ENCODE results near the gene SYS1.

DNA sequence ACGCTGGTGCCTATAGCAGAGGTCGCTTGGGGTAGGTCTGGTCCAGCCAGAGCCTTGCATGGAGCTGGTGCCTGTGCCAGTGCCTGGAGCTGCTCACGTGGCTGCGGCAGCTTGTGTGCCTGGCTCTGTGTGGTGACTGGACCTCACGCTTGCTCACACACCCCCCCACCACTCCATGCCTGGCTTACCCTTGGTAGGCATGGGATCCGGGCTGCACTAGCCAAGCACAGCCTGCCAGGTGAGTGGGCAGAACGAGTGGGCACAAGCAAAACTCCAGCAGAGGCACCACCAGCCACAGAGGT lies 32.1 kb downstream of the SYS1 start:
- TF ChIP-seq RARB (CRISPR knock-in tag; IDR thresholded peaks at IDR 0.05) = no peak
- TF ChIP-seq CREB5 (CRISPR knock-in tag; IDR thresholded peaks at IDR 0.05; ENCODE audit: low read depth) = no peak
- no peak for TF ChIP-seq ZNF565 (CRISPR knock-in tag; conservative IDR thresholded peaks at IDR 0.05; ENCODE audit: low read depth)
- TF ChIP-seq BACH2 (CRISPR knock-in tag; IDR thresholded peaks at IDR 0.05; ENCODE audit: borderline replicate concordance) = no peak
- TF ChIP-seq TSHZ2 (CRISPR knock-in tag; IDR thresholded peaks at IDR 0.05) = no peak
- TF ChIP-seq CSDC2 (CRISPR knock-in tag; IDR thresholded peaks at IDR 0.05) = no peak
- TF ChIP-seq GLIS3 (CRISPR knock-in tag; IDR thresholded peaks at IDR 0.05) = no peak
- no peak for TF ChIP-seq ZNF70 (CRISPR knock-in tag; IDR thresholded peaks at IDR 0.05)
- no peak for TF ChIP-seq ZFP30 (CRISPR knock-in tag; IDR thresholded peaks at IDR 0.05)
- TF ChIP-seq ISL1 (CRISPR knock-in tag; IDR thresholded peaks at IDR 0.05) = no peak
- TF ChIP-seq PPARA (CRISPR knock-in tag; IDR thresholded peaks at IDR 0.05; ENCODE audit: borderline replicate concordance) = no peak
- TF ChIP-seq, protein P1, sequence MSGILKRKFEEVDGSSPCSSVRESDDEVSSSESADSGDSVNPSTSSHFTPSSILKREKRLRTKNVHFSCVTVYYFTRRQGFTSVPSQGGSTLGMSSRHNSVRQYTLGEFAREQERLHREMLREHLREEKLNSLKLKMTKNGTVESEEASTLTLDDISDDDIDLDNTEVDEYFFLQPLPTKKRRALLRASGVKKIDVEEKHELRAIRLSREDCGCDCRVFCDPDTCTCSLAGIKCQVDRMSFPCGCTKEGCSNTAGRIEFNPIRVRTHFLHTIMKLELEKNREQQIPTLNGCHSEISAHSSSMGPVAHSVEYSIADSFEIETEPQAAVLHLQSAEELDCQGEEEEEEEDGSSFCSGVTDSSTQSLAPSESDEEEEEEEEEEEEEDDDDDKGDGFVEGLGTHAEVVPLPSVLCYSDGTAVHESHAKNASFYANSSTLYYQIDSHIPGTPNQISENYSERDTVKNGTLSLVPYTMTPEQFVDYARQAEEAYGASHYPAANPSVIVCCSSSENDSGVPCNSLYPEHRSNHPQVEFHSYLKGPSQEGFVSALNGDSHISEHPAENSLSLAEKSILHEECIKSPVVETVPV (CRISPR knock-in tag; IDR thresholded peaks at IDR 0.05) = no peak
- no peak for TF ChIP-seq PATZ1 (CRISPR knock-in tag; IDR thresholded peaks at IDR 0.05; ENCODE audit: borderline replicate concordance)

Measured in SK-N-SH treated with all-trans-retinoic acid at 6 μM for 48 hours (cell line).